T-helper 2 cell (primary cell): ENCODE results near the gene LSM5.

Experiments used
- DNase-seq, 5 experiments: peaks; one replicate each; pipeline versions ENCODE4 v3.0.0 to v3.0.0-alpha.2; 2012 to 2022

LSM5 gene

GRCh38 chr7:32459788-32460187 is 30.4 kb downstream of the LSM5 start:
- no peak for DNase-seq

- DNase-seq, result no peak
Measured at GRCh38 chr7:32458025-32458424, 32.2 kb downstream of the LSM5 start.

GRCh38 chr7:32453341-32454011 is 36.7 kb downstream of the LSM5 start:
- no peak for DNase-seq

- no peak for DNase-seq
Measured at GRCh38 chr7:32447218-32447617, 43.0 kb downstream of the LSM5 start.

GRCh38 chr7:32436146-32436928 is 53.8 kb downstream of the LSM5 start:
- no peak for DNase-seq
